Activated T-helper 1 cell treated with Interleukin-2 at 50 U/mL for 16 hours (primary cell): ENCODE measurements around the gene C19orf12.

Source experiments
- DNase-seq: peaks from one replicate; pipeline ENCODE4 v3.0.0-alpha.2; 2020; ENCODE audit warnings: low read depth

Gene C19orf12

GRCh38 chr19:29662604-29663404 is 52.3 kb downstream of the C19orf12 start:
- DNase-seq: no peak

GRCh38 chr19:29662278-29662603 is 52.8 kb downstream of the C19orf12 start:
- no peak for DNase-seq

GRCh38 chr19:29660835-29661234 is 54.2 kb downstream of the C19orf12 start:
- no peak for DNase-seq

DNA sequence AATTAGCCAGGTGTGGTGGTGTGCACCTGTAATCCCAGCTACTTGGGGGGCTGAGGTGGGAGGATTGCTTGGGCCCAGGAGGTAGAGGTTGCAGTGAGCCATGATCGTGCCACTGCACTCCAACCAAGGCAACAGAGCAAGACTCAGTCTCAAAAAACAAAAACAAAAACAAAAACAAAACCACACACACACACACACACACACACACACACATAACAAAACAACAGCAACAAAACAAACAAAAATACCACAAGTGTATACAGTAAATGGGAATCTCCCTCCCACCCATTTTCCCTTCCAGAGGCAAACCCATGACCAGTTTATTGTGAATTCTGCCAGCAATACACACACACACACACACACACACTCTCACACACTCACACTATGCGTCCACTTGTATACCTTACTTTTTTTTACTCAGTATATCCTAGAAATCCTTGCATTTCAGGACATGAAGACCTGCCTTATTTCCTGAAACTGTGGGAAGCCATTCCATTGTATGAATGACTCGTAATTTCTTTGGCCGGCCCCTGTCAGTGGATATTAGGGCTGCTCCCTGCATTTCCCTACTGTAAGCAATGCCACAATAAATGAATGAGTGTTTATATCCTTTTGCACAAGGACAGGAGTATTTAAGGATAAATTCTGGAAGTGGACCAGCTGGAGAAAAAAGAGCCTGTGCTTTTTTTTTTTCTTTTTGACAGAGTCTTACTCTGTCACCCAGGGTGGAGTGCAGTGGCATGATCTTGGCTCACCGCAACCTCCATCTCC is 56.7 kb downstream of the C19orf12 start:
- DNase-seq: no peak

DNA sequence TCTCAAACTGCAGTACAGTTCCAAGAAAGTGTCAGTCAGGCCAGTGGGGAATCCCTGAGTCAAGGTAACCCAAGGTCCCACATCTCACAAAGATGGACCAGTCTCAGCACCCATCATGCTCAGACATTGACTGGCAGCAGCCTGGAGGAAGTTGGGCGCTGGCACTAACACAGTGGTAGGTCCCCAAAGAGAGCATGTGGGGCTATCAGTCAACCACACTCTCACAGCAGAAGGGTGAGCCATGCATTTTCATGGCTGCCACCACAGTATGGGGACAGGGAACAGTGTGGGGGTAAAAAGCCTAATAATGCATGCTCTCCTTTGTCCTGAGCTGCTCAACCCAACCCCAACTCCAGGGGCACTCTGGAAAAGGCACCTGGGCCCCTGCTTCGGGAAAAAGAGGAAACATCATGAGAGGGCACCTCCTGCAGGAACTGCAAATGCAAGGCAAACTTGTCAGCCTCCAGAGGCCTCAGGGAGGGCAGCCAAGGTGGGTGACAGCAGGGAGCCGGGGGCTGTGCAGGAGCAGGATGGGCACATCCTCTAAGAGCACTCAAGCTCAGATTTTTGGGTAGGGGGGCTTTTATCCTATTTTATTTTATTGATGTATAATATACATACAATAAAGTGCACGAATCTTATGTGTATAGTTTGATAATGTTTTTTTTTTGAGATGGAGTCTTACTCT is 59.3 kb downstream of the C19orf12 start:
- DNase-seq: no peak

DNA sequence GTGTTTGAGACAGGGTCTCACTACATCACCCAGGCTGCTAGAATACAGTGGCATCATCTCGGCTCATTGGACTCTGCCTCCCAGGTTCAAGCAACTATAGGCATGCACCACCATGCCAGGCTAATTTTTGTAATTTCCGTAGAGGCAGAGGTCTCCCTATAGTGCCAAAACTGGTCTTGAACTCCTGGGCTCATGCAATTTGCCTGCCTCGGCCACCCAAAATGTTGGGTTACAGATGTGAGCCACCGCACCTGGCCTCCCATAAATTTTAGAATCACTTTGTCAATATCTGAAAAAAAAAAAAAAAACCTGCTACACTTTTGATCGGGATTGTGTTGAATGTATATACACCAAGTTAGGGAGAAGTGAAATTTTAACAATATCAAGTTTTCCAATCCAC is 61.7 kb downstream of the C19orf12 start:
- no peak for DNase-seq

- no peak for DNase-seq
Measured at GRCh38 chr19:29651622-29652394, 63.3 kb downstream of the C19orf12 start.

- no peak for DNase-seq
Measured at GRCh38 chr19:29650772-29651387, 64.2 kb downstream of the C19orf12 start.
